ENCODE measurements around the gene PLCE1. TPM values are rescaled to one million over a fixed set of nuclear protein-coding genes. Genes with fewer than 3 reads are reported as not detected.

Gene PLCE1
- total RNA-seq, 1 donor from 2014 or later, result 0.47 TPM

DNA sequence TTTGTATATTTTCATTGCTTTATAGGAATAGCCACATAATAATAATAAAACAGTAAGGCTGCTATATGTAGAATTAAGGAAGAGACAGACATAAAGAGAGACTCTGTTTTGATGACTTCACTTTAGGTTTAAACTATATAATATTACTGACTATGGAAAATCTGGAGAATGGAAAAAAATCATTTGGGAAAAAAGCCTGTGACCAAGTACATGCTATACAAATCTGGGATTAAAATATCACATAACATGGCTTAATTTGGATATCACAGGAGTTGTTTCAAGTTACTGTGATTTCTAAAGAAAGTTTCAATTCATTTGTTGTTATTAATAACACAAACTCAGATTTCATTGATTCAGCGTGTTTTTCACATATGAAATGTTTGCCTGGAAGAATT lies 7.7 kb downstream of the PLCE1 start:
- Mint-ChIP-seq H3K4me3 (no peak overlapping the region), H3K27me3 (ENCODE audit: insufficient read depth, low read depth) (no peaks in the 10 kb centered on the region), H3K4me1 (peaks cover 24% of the 10 kb centered on the region), H3K36me3 (no peaks in the 10 kb centered on the region), H3K9me3 (no peaks in the 10 kb centered on the region), H3K27ac (no peak overlapping the region)
- Histone ChIP-seq H3K27ac (no peak overlapping the region), H3K79me2 (ENCODE audit: low read depth) (no peaks in the 10 kb centered on the region), H3K4me3 (no peak overlapping the region), H3K4me2 (no peak overlapping the region), H3K36me3 (no peaks in the 10 kb centered on the region), H2AFZ (replicated peaks) (no peak overlapping the region), H3K9me3 (ENCODE audit: low read depth) (no peaks in the 10 kb centered on the region), H4K20me1 (ENCODE audit: low read depth) (no peaks in the 10 kb centered on the region), H3K4me1 (peaks cover 26% of the 10 kb centered on the region), H3K9ac (no peak overlapping the region), H3F3A (ENCODE audit: low read depth) (no peaks in the 10 kb centered on the region), H3K27me3 (peaks cover 36% of the 10 kb centered on the region)
- TF ChIP-seq, protein P1, sequence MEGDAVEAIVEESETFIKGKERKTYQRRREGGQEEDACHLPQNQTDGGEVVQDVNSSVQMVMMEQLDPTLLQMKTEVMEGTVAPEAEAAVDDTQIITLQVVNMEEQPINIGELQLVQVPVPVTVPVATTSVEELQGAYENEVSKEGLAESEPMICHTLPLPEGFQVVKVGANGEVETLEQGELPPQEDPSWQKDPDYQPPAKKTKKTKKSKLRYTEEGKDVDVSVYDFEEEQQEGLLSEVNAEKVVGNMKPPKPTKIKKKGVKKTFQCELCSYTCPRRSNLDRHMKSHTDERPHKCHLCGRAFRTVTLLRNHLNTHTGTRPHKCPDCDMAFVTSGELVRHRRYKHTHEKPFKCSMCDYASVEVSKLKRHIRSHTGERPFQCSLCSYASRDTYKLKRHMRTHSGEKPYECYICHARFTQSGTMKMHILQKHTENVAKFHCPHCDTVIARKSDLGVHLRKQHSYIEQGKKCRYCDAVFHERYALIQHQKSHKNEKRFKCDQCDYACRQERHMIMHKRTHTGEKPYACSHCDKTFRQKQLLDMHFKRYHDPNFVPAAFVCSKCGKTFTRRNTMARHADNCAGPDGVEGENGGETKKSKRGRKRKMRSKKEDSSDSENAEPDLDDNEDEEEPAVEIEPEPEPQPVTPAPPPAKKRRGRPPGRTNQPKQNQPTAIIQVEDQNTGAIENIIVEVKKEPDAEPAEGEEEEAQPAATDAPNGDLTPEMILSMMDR (IDR thresholded peaks at IDR 0.05), result no peak
- no peak for TF ChIP-seq EZH2 (IDR thresholded peaks at IDR 0.05)
- no peak for DNase-seq (ENCODE audit: low spot score)

DNA sequence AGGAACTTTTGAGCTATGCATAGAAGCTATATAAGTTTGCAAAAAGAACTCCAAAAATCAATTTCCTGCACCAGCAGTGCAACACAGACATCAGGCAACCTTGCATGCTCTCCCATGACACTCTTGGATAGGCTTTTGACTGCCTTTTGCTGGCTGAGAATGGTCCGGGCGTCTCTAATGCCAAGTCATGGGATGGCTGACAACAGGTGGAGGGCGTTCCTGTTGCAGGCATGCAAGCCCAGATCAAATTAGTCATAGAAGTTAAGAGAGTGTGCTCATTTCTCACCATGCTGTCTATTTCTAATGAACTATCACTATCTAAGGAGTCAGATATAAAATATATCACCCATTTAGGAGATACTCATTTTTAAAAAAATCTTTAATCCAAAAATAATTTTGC lies 8.4 kb downstream of the PLCE1 start:
- Histone ChIP-seq H3K4me3 (no peak overlapping the region), H3K27me3 (peaks cover 29% of the 10 kb centered on the region), H4K20me1 (ENCODE audit: low read depth) (no peaks in the 10 kb centered on the region), H3K36me3 (no peaks in the 10 kb centered on the region), H3K27ac (no peak overlapping the region), H3K9ac (no peak overlapping the region), H3K4me1 (peaks cover 26% of the 10 kb centered on the region), H3K4me2 (no peak overlapping the region), H3K79me2 (ENCODE audit: low read depth) (no peaks in the 10 kb centered on the region), H3F3A (ENCODE audit: low read depth) (no peaks in the 10 kb centered on the region), H3K9me3 (ENCODE audit: low read depth) (no peaks in the 10 kb centered on the region), H2AFZ (replicated peaks) (no peak overlapping the region)
- no peaks in the 10 kb centered on the region for H3K36me3 Mint-ChIP-seq
- no peaks in the 10 kb centered on the region for H3K27me3 Mint-ChIP-seq (ENCODE audit: insufficient read depth, low read depth)
- no peak overlapping the region for H3K27ac Mint-ChIP-seq
- H3K9me3 Mint-ChIP-seq, result no peaks in the 10 kb centered on the region
- no peak for TF ChIP-seq EZH2 (IDR thresholded peaks at IDR 0.05)
- TF ChIP-seq, protein P1 (IDR thresholded peaks at IDR 0.05), result no peak
- no peak for TF ChIP-seq EZH2phosphoT487 (IDR thresholded peaks at IDR 0.05)
- no peak for DNase-seq (ENCODE audit: low spot score)
- peaks cover 24% of the 10 kb centered on the region for H3K4me1 Mint-ChIP-seq
- no peak overlapping the region for H3K4me3 Mint-ChIP-seq

DNA sequence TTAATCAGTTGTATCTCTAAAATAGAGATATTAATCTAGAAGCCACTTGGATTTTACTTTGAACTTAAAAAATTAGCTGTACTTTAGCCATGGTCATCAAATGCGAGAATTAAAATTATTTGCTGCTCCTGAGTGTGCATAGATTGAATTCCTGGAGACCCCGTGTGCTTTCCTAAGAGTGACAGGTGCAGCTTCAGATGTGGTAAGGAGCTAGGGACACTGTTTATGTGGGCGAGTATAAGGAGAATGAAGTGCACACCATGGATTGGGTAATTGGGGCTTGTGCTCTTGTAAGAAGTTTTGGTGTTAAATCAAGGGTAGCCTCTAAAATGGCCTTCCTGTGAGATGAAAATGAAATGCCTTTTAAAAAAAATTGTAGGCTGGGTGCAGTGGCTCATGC lies 9.8 kb downstream of the PLCE1 start:
- H3K27ac ChIP-seq, result no peak overlapping the region
- H3K27me3 ChIP-seq, result peaks cover 16% of the 10 kb centered on the region
- no peaks in the 10 kb centered on the region for H3K36me3 ChIP-seq
- H2AFZ ChIP-seq (replicated peaks), result no peak overlapping the region
- no peak overlapping the region for H3K9ac ChIP-seq
- H3K9me3 ChIP-seq (ENCODE audit: low read depth), result no peaks in the 10 kb centered on the region
- H3K36me3 Mint-ChIP-seq, result no peaks in the 10 kb centered on the region
- H3K27me3 Mint-ChIP-seq (ENCODE audit: insufficient read depth, low read depth), result no peaks in the 10 kb centered on the region
- TF ChIP-seq EZH2phosphoT487 (IDR thresholded peaks at IDR 0.05) (no peak), EZH2 (IDR thresholded peaks at IDR 0.05) (no peak)
- TF ChIP-seq, protein P1 (IDR thresholded peaks at IDR 0.05), result no peak
- H3K9me3 Mint-ChIP-seq, result no peaks in the 10 kb centered on the region
- H4K20me1 ChIP-seq (ENCODE audit: low read depth), result no peaks in the 10 kb centered on the region
- H3K79me2 ChIP-seq (ENCODE audit: low read depth), result no peaks in the 10 kb centered on the region
- H3K4me3 Mint-ChIP-seq, result no peak overlapping the region
- DNase-seq (ENCODE audit: low spot score), result no peak
- no peak overlapping the region for H3K4me3 ChIP-seq
- H3K4me1 ChIP-seq, result peaks cover 26% of the 10 kb centered on the region
- no peak overlapping the region for H3K4me2 ChIP-seq
- no peaks in the 10 kb centered on the region for H3F3A ChIP-seq (ENCODE audit: low read depth)
- no peak overlapping the region for H3K27ac Mint-ChIP-seq
- peaks cover 24% of the 10 kb centered on the region for H3K4me1 Mint-ChIP-seq

All from neural progenitor cell (in vitro differentiated cells).